Measurements from ENCODE around the gene ACHE.
A peak's percentile ranks its signal among the peaks of the same experiment; 100 is the strongest.
"Not testable (repeated sequence)": the region's sequence is repeated elsewhere in the genome, so short reads cannot be mapped to it uniquely, and the experiment has no call there.

The ACHE gene

GRCh38 chr7:100911484-100911883, 15.8 kb upstream of the ACHE start:
- H3K36me3 Mint-ChIP-seq (ENCODE audit: low read depth) = no peaks in the 10 kb centered on the region
- H3K9me3 Mint-ChIP-seq = no peaks in the 10 kb centered on the region
- intact Hi-C loops (cut with micrococcal nuclease) = no loop called here
- no peak overlapping the region for H3K4me3 Mint-ChIP-seq
- H3K4me1 Mint-ChIP-seq (ENCODE audit: low read depth) = peaks cover 35% of the 10 kb centered on the region
- peak overlapping the region; percentile 78 for H3K27ac Mint-ChIP-seq
- H3K27me3 Mint-ChIP-seq = peaks cover 3% of the 10 kb centered on the region

- Mint-ChIP-seq H3K27ac (peak overlapping the region; percentile 78), H3K4me1 (ENCODE audit: low read depth) (peaks cover 31% of the 10 kb centered on the region)
- H3K4me3 Mint-ChIP-seq; H3K9me3 Mint-ChIP-seq; intact Hi-C loops (cut with micrococcal nuclease); H3K36me3 Mint-ChIP-seq (ENCODE audit: low read depth); H3K27me3 Mint-ChIP-seq: not testable (repeated sequence)
Observed at GRCh38 chr7:100910443-100910842, 14.8 kb upstream of the ACHE start.

GRCh38 chr7:100908512-100908911, 12.8 kb upstream of the ACHE start:
- intact Hi-C loops (cut with micrococcal nuclease) = no loop called here
- Mint-ChIP-seq H3K36me3 (ENCODE audit: low read depth) (no peaks in the 10 kb centered on the region), H3K4me3 (no peak overlapping the region), H3K4me1 (ENCODE audit: low read depth) (peaks cover 18% of the 10 kb centered on the region), H3K9me3 (no peaks in the 10 kb centered on the region), H3K27me3 (peaks cover 10% of the 10 kb centered on the region), H3K27ac (peak overlapping the region; percentile 32)

- Mint-ChIP-seq H3K27me3 (peaks cover 53% of the 10 kb centered on the region), H3K27ac (no peak overlapping the region), H3K4me3 (no peak overlapping the region), H3K9me3 (no peaks in the 10 kb centered on the region), H3K4me1 (ENCODE audit: low read depth) (no peaks in the 10 kb centered on the region), H3K36me3 (ENCODE audit: low read depth) (no peaks in the 10 kb centered on the region)
- intact Hi-C loops (cut with micrococcal nuclease) = no loop called here
Observed at GRCh38 chr7:100902638-100903037, 7.0 kb upstream of the ACHE start.

GRCh38 chr7:100901921-100902332, 6.2 kb upstream of the ACHE start:
- H3K4me1 Mint-ChIP-seq (ENCODE audit: low read depth) = peaks cover 5% of the 10 kb centered on the region
- intact Hi-C loops (cut with micrococcal nuclease) = no loop called here
- no peak overlapping the region for H3K27ac Mint-ChIP-seq
- peaks cover 59% of the 10 kb centered on the region for H3K27me3 Mint-ChIP-seq
- no peaks in the 10 kb centered on the region for H3K9me3 Mint-ChIP-seq
- no peaks in the 10 kb centered on the region for H3K36me3 Mint-ChIP-seq (ENCODE audit: low read depth)
- H3K4me3 Mint-ChIP-seq = no peak overlapping the region

GRCh38 chr7:100900978-100901377, 5.3 kb upstream of the ACHE start:
- Mint-ChIP-seq H3K27ac (no peak overlapping the region), H3K36me3 (ENCODE audit: low read depth) (no peaks in the 10 kb centered on the region), H3K9me3 (no peaks in the 10 kb centered on the region), H3K27me3 (peaks cover 64% of the 10 kb centered on the region), H3K4me3 (no peak overlapping the region), H3K4me1 (ENCODE audit: low read depth) (peaks cover 10% of the 10 kb centered on the region)
- intact Hi-C loops (cut with micrococcal nuclease) = no loop called here

GRCh38 chr7:100899432-100899831, 3.7 kb upstream of the ACHE start:
- no peaks in the 10 kb centered on the region for H3K9me3 Mint-ChIP-seq
- H3K4me1 Mint-ChIP-seq (ENCODE audit: low read depth) = peaks cover 18% of the 10 kb centered on the region
- H3K4me3 Mint-ChIP-seq = no peak overlapping the region
- no peak overlapping the region for H3K27ac Mint-ChIP-seq
- H3K36me3 Mint-ChIP-seq (ENCODE audit: low read depth) = no peaks in the 10 kb centered on the region
- intact Hi-C loops (cut with micrococcal nuclease) = loop anchor here (5.0 kb wide), 1 partner anchor 68 kb away; the partner anchor contains the start of gene MUC12
- peaks cover 72% of the 10 kb centered on the region for H3K27me3 Mint-ChIP-seq

GRCh38 chr7:100897772-100898454, 2.2 kb upstream of the ACHE start:
- H3K4me3 Mint-ChIP-seq = no peak overlapping the region
- intact Hi-C loops (cut with micrococcal nuclease) = loop anchor here (5.0 kb wide), 1 partner anchor 69 kb away; the partner anchor contains the start of gene MUC12
- H3K9me3 Mint-ChIP-seq = no peaks in the 10 kb centered on the region
- peaks cover 18% of the 10 kb centered on the region for H3K4me1 Mint-ChIP-seq (ENCODE audit: low read depth)
- H3K27ac Mint-ChIP-seq = no peak overlapping the region
- peaks cover 79% of the 10 kb centered on the region for H3K27me3 Mint-ChIP-seq
- no peaks in the 10 kb centered on the region for H3K36me3 Mint-ChIP-seq (ENCODE audit: low read depth)

- H3K27me3 Mint-ChIP-seq = peaks cover 81% of the 10 kb centered on the region
- peak overlapping the region; percentile 41 for H3K4me3 Mint-ChIP-seq
- H3K36me3 Mint-ChIP-seq (ENCODE audit: low read depth) = no peaks in the 10 kb centered on the region
- H3K9me3 Mint-ChIP-seq = no peaks in the 10 kb centered on the region
- H3K4me1 Mint-ChIP-seq (ENCODE audit: low read depth) = peaks cover 18% of the 10 kb centered on the region
- H3K27ac Mint-ChIP-seq = no peak overlapping the region
- intact Hi-C loops (cut with micrococcal nuclease) = loop anchor here (5.0 kb wide), 1 partner anchor 70 kb away; the partner anchor contains the start of gene MUC12
Observed at GRCh38 chr7:100896732-100897608, 1.3 kb upstream of the ACHE start.

- Mint-ChIP-seq H3K27me3 (peaks cover 86% of the 10 kb centered on the region), H3K27ac (peak overlapping the region; percentile 33), H3K4me3 (peak overlapping the region; percentile 68), H3K9me3 (no peaks in the 10 kb centered on the region), H3K4me1 (ENCODE audit: low read depth) (peaks cover 22% of the 10 kb centered on the region), H3K36me3 (ENCODE audit: low read depth) (no peaks in the 10 kb centered on the region)
- intact Hi-C loops (cut with micrococcal nuclease) = loop anchor here (1.0 to 5.0 kb wide), 2 partner anchors 71 to 163 kb away; partner anchors contain the start of gene MUC12
Observed at GRCh38 chr7:100895956-100896731, 456 bp upstream of the ACHE start.

GRCh38 chr7:100894860-100895700, 608 bp downstream of the ACHE start:
- Mint-ChIP-seq H3K4me1 (ENCODE audit: low read depth) (peaks cover 33% of the 10 kb centered on the region), H3K36me3 (ENCODE audit: low read depth) (no peaks in the 10 kb centered on the region), H3K9me3 (no peaks in the 10 kb centered on the region), H3K27me3 (peaks cover 88% of the 10 kb centered on the region), H3K27ac (no peak overlapping the region), H3K4me3 (peak overlapping the region; percentile 40)
- intact Hi-C loops (cut with micrococcal nuclease) = loop anchor here (1.0 to 5.0 kb wide), 3 partner anchors 72 to 192 kb away; partner anchors contain the start of genes MUC12 and TRIM56

GRCh38 chr7:100893910-100894721, 1.6 kb downstream of the ACHE start:
- Mint-ChIP-seq H3K9me3 (no peaks in the 10 kb centered on the region), H3K27ac (no peak overlapping the region), H3K36me3 (ENCODE audit: low read depth) (no peaks in the 10 kb centered on the region), H3K27me3 (peaks cover 79% of the 10 kb centered on the region), H3K4me3 (no peak overlapping the region), H3K4me1 (ENCODE audit: low read depth) (peaks cover 37% of the 10 kb centered on the region)
- intact Hi-C loops (cut with micrococcal nuclease) = loop anchor here (5.0 kb wide), 1 partner anchor 193 kb away; the partner anchor contains the start of gene TRIM56
